ENCODE data around the gene POLR3GL.

DNA sequence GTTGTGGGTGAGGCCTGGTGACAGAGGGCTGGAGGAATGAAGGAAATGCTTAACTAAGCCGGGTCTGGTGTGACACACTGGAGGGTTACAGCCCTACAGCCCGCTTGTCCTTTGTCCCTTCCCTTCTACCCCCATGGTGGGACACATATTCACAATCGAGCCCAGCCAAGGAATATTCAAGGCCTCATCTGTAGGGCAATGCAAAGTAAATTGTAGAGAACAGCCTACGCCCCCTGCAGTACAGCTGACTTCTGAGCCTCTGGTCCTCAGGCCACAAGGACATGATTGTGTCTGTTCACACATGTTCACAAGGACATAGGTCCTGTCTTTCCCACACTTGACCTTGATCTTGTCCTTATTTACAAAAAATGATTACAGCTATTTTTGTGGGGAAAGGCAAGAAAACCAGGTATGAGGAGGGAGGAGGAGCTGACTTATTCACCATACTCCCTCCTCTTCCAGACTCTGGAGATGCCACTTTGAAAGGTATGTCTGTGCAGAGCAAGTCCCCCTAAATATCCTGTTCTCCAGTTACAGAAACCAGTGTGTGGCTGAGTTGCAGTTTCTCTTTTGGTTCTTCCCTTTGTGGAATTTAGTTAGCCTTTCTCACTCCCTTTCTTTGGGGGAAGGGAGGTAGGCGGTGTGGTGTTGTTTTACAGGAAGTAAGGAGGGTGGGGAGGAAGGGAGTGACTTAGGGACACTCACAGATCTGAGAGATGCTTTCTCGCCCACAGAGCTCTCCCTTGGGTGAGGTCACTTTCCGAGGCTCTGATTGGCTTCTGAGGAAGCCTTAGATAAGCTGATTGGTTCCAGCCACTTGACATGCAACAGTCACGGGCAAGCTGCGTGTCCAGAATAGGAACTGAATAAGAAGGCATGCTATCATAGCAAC lies 14.6 kb downstream of the POLR3GL start:
- TF ChIP-seq POLR2AphosphoS5 (IDR thresholded peaks at IDR 0.05; ENCODE audit: low read depth, low read length): no peak
- no peak for TF ChIP-seq TAF1 (IDR thresholded peaks at IDR 0.05; ENCODE audit: borderline replicate concordance, low read depth, low read length)
- TF ChIP-seq POLR2A (IDR thresholded peaks at IDR 0.05; ENCODE audit: low read depth, low read length): no peak; the same call in 1 of the 2 replicates
